Activated naive CD8-positive, alpha-beta T cell treated with anti-CD3 and anti-CD28 coated beads for 36 hours (primary cell): ENCODE data around the gene RAPGEF3. TPM values are rescaled to one million over a fixed set of nuclear protein-coding genes. Genes with fewer than 3 reads are reported as not detected.

Source experiments
- DNase-seq: peaks from one replicate; pipeline ENCODE4 v3.0.0; 2021
- H3K27ac Mint-ChIP-seq: one replicate; pipeline ENCODE4 v1.8.0; 2022; ENCODE audit warnings: mild to moderate bottlenecking, moderate library complexity, mixed read lengths
- H3K27me3 Mint-ChIP-seq: one replicate; pipeline ENCODE4 v1.8.0; 2022; ENCODE audit warnings: mild to moderate bottlenecking, mixed read lengths
- H3K36me3 Mint-ChIP-seq: one replicate; pipeline ENCODE4 v1.8.0; 2021; ENCODE audit warnings: mild to moderate bottlenecking, mixed read lengths
- H3K4me1 Mint-ChIP-seq: one replicate; pipeline ENCODE4 v1.8.0; 2021; ENCODE audit warnings: mixed read lengths
- H3K4me3 Mint-ChIP-seq: one replicate; pipeline ENCODE4 v1.8.0; 2022; ENCODE audit warnings: mild to moderate bottlenecking, moderate library complexity, mixed read lengths
- H3K9me3 Mint-ChIP-seq: one replicate; pipeline ENCODE4 v1.8.0; 2022; ENCODE audit warnings: mixed read lengths
- total RNA-seq, 2 experiments: library from RNA; stranded (reverse); gene quantifications; one replicate each; pipeline ENCODE4 v1.2.3, GENCODE V29; 2021

Gene RAPGEF3
- total RNA-seq, 2 experiments from 2014 or later: 0.27 to 0.54 TPM

DNA sequence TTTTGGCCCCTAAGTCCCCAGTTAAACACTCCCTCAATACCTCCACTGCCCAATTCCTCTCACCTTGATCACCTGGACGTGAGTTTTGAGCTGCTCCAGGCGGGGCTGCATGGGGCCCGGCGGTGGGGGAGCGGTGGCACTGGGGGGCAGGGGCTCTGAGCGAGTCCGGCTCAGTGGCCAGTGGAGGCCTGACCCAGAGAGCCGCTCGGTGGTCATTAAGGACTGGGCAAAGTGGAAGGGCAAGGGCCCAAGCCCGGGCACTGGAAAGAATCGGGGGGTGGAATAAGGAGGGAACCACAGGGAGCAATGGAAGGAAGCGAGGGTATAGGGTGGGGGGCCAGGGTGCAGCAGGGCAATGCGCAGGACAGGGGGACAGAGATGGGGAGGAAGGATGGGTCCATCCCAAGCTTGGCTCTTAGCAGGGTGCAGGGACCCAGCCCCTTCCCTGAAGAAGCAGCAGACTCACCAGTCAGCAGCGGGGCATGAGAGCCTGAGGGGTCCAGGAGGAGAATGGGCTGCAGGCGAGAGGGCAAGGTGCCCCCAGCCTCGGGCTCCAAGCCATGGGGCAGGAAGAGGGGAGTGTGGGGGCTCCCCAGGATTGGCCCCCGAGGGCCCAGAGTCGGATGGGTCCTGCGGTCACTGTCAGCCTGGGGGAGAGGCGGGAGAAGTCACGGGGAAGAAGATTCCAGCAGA lies 36.6 kb upstream of the RAPGEF3 start:
- H3K36me3 Mint-ChIP-seq: peaks cover 18% of the 10 kb centered on the region
- H3K27ac Mint-ChIP-seq: peak overlapping the region; percentile 12
- no peak overlapping the region for H3K4me3 Mint-ChIP-seq
- peaks cover 18% of the 10 kb centered on the region for H3K4me1 Mint-ChIP-seq
- no peaks in the 10 kb centered on the region for H3K27me3 Mint-ChIP-seq
- DNase-seq: no peak
- no peaks in the 10 kb centered on the region for H3K9me3 Mint-ChIP-seq

DNA sequence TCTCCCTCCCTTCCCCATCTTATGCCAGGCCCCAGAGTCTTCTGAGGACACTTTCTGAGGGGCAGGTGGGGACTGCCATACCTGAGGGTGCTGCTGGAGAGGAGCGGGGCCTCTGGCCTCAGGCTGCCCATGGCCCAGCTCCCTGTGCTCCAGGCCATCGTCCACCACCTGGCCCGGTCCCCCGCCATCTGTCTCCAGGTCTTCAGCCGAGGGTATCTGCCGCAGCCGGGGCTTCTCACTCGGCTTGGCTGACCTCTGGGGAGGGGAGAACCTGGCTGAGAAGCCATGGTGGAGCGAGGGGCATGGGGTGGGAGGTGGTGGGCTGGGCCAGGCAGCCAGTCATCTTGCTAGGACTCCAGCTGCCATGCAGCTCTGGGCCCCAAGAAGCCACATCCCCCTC lies 36.0 kb upstream of the RAPGEF3 start:
- Mint-ChIP-seq H3K4me3 (no peak overlapping the region), H3K27me3 (no peaks in the 10 kb centered on the region), H3K9me3 (no peaks in the 10 kb centered on the region), H3K27ac (peak overlapping the region; percentile 12), H3K4me1 (peaks cover 16% of the 10 kb centered on the region), H3K36me3 (peaks cover 18% of the 10 kb centered on the region)
- DNase-seq: no peak

DNA sequence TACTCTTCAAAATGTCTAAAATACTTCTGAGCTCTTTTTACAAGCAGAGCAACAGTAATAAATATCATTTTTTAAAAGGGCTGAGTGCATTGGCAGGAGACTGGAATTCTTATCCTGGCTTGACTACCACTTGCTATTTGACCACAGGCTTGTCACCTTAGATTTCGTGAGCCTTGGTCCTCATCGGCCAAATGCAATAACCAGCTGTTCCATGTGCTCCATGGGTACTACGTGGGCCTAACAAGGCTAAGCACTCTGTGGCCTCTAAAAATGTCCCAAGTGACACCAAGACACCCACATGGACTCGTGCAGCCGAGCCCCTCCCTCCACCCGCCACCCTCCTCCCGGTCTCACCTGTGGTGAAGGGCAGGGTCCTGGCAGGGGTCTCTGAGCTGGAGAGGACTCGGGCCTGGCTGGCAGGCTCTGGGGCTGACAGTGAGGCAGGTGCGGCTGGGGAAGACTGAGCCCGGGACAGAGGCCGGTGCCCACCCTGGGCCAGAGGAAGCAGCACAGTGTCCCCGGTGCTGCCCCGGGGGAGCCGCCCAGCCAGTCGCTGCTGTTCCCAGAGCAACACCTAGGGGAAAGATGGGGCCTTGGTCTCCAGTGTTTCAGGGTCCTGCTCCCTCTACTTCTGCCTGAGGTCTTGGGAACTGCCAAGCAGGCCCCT lies 34.5 kb upstream of the RAPGEF3 start:
- Mint-ChIP-seq H3K4me1 (peaks cover 7% of the 10 kb centered on the region), H3K9me3 (no peaks in the 10 kb centered on the region), H3K27ac (peak overlapping the region; percentile 52), H3K36me3 (peaks cover 22% of the 10 kb centered on the region), H3K27me3 (no peaks in the 10 kb centered on the region), H3K4me3 (no peak overlapping the region)
- DNase-seq: no peak

DNA sequence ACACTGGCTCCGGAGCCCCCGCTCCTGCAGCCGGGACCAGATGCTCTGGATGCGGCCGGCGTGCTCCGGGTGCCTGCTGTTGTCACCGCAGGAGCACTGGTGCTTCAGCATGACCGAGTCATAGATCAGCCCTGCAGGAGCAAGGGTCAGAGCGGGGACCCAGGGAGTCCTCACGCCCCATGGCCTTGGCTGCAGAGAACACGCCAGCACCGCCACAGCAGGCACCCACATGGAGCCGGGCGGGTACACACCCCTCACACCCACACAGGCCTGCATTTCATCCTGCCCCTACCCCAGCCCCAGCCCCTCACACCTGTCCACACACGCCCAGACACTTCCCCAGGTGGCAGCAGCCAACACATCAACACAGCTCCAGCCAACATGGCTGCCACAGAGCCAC lies 33.2 kb upstream of the RAPGEF3 start:
- Mint-ChIP-seq H3K27ac (no peak overlapping the region), H3K36me3 (peaks cover 27% of the 10 kb centered on the region)
- no peak for DNase-seq

DNA sequence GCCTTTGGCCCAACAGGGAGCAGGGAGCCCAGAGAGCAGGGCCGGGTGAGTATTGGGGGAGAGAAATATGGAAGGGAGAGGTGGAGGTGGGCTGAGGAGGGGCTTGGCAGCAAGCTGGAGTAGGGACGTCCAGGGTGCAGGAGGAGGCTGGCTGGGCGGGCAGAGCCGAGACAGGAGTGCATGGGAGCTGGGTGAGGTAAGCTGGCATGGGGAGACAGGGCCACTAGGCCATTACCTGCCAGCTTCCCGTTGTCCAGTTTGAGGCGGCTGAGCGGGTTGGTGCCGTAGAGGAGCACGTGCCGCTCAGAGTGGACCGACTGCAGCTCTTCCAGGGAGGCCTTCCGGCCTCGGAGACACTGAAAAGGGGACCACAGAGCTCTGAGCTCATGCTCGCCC lies 32.7 kb upstream of the RAPGEF3 start:
- no peaks in the 10 kb centered on the region for H3K27me3 Mint-ChIP-seq
- H3K9me3 Mint-ChIP-seq: no peaks in the 10 kb centered on the region
- no peak overlapping the region for H3K4me3 Mint-ChIP-seq
- DNase-seq: no peak
- peaks cover 32% of the 10 kb centered on the region for H3K36me3 Mint-ChIP-seq
- H3K27ac Mint-ChIP-seq: peak overlapping the region; percentile 12
- peaks cover 20% of the 10 kb centered on the region for H3K4me1 Mint-ChIP-seq

More for the DNA sequence above, 33.2 kb upstream of the RAPGEF3 start:
- no peak overlapping the region for H3K4me3 Mint-ChIP-seq
- H3K27me3 Mint-ChIP-seq: no peaks in the 10 kb centered on the region
- H3K9me3 Mint-ChIP-seq: no peaks in the 10 kb centered on the region
- peaks cover 15% of the 10 kb centered on the region for H3K4me1 Mint-ChIP-seq

DNA sequence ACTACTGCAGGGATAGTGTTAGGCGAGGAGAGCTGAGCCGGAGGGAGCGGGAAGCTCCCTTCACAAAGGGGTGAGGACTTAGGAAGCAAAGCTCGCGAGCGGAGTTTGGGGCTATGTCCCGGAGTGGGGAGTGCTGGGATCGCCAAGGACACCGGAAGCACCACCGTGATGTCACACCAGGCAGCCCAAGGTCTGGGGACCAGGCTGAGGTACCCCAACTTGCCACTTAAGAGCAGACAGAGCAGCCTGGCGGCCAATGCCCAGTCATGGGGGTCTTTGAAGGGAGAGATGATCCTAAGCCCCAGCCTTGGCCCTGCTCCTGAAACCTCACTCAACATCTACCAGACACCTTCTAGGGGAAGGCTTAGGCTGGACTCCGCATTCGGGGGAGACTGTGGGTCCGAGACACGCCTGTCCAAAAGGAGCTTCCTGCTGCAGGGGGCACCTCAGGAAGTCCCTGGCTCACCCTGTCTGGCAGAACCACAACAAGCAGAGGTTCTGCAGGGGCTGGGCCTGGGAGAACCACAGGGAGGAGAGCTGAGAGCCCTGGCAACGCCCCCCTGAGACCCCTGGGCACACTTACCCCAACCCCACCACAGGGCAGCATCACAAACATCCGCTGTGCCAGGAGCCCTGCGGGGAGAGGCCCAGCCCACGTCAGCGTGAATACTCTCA lies 32.1 kb upstream of the RAPGEF3 start:
- peak overlapping the region; percentile 63 for H3K27ac Mint-ChIP-seq
- peaks cover 26% of the 10 kb centered on the region for H3K4me1 Mint-ChIP-seq
- DNase-seq: no peak
- H3K4me3 Mint-ChIP-seq: no peak overlapping the region
- H3K36me3 Mint-ChIP-seq: peaks cover 37% of the 10 kb centered on the region
- no peaks in the 10 kb centered on the region for H3K27me3 Mint-ChIP-seq
- H3K9me3 Mint-ChIP-seq: no peaks in the 10 kb centered on the region

DNA sequence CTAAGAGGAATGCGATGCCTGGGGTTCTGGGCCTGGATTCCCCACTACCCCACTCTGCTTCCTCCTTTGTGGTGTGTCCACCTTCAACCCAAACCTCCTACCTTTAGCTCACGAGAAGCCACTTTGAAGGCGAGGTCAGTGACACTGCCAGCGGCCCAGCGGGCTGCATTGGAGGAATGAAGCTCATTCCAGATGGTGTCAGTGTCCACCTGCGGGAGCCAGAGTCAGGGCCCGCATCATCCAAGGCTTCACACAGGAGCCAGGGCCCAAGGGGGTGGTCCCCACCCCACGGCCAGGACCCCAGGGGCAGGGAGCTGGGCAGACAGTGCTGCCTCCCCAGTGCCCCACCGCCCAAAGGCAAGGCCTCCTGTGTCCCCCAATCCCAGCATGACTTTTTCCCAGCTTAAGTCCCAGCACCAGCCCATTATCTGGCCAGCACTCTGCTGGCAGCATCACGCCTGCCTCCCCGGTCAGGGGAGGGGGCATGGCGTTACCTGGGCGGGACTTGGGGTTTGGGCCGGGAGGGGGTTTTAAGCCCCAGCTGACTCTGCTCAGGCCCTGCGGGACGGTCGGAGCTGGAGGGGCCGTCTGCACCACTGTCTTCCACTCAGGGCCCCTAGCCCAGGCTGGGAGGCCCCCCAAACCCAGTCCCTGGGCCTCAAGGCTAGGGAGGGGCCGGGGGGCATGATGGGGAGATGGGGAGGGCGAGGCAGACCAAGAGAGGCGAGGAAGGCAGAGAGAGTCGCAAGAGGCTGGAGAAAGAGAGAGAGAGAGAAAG lies 31.2 kb upstream of the RAPGEF3 start:
- no peaks in the 10 kb centered on the region for H3K9me3 Mint-ChIP-seq
- peaks cover 31% of the 10 kb centered on the region for H3K36me3 Mint-ChIP-seq
- H3K4me3 Mint-ChIP-seq: no peak overlapping the region
- no peak for DNase-seq
- H3K4me1 Mint-ChIP-seq: peaks cover 26% of the 10 kb centered on the region
- H3K27me3 Mint-ChIP-seq: no peaks in the 10 kb centered on the region
- peak overlapping the region; percentile 45 for H3K27ac Mint-ChIP-seq

DNA sequence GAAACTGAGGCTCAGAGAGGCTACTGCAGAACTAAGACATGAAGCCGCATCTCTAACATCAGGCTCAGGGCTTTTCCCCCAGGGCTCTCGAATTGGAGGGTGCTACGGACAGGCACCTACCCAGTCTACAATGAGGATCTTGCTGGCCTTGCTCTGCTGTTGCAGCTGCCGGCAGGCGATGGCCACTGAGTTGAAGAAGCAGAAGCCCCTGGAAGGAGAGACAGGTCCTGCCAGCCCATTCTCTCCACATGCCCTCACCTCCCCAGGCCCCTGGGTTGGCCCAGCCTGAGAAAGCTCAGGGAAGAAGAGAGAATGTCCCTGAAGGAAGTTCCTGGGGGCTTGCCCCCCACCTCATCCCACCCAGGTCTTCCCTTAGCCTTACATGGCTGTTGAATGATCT lies 30.5 kb upstream of the RAPGEF3 start:
- Mint-ChIP-seq H3K4me1 (peaks cover 26% of the 10 kb centered on the region), H3K4me3 (no peak overlapping the region), H3K36me3 (peaks cover 36% of the 10 kb centered on the region), H3K9me3 (no peaks in the 10 kb centered on the region), H3K27ac (peak overlapping the region; percentile 45), H3K27me3 (no peaks in the 10 kb centered on the region)
- DNase-seq: no peak

DNA sequence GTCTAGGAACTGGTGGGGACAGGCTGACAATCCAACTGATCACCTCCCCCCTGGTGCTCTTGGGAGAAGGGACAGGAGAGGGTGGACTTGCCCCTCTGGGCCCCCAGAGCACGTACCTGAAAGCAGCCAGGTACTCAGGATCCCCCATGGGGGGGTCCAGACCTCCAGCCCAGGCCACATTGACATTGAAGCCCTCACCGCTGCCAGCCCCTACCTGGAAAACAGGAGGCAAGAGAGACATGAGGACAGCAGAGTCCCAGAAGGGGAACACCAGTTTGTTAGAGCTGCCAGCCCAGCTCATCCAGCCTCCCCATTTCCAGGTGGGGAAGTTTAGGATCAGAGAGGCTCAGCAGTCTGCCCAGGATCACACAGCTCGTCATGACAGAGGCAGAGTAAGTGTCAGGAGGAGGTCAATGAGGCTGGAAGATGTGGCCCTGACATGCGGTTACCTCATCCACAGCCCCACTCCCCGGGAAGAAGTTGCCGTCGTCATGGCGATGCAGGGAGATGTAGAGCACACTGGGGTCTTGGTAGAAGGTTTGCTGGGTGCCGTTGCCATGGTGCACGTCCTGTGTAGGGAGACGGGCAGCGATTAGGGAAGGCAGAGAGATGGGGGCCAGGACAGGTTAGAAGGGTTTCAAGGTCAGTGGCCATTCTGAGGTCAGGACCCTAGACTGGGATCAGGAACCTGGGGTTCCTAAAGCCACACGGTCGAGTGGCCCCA lies 29.1 kb upstream of the RAPGEF3 start:
- H3K4me3 Mint-ChIP-seq: no peak overlapping the region
- H3K27ac Mint-ChIP-seq: peak overlapping the region; percentile 63
- H3K9me3 Mint-ChIP-seq: no peaks in the 10 kb centered on the region
- DNase-seq: no peak
- peaks cover 32% of the 10 kb centered on the region for H3K36me3 Mint-ChIP-seq
- peaks cover 22% of the 10 kb centered on the region for H3K4me1 Mint-ChIP-seq
- H3K27me3 Mint-ChIP-seq: no peaks in the 10 kb centered on the region

DNA sequence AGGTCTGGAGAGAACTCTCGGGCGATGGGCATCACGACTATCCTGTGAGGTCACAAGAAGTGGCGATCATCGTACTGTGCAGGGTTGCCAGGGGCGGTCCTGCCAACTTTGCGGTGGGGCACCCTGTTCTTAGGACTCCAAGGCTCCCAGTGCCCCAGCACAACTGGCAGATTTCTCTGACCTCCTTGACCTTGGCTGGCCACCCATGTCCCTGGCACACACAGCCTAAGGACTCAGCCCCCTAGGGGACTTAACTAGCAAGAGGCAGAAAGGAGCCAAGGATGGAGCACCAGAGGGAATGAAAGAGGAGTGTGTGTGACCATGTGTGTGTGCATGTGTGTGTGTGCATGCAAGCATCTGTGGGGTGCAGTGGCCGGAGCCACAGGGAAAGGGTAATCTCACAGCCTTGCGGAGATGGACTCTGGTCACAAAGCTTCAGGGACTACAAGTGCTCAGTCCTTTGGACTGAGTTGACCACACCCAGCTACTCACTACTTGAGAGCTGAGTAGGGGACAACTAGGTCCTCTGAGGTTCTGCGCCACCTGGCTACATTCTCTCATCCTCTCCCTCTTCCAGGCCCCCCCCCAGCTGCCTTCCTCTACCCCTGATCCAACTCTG lies 28.1 kb upstream of the RAPGEF3 start:
- H3K4me1 Mint-ChIP-seq: peaks cover 22% of the 10 kb centered on the region
- no peak overlapping the region for H3K4me3 Mint-ChIP-seq
- H3K27me3 Mint-ChIP-seq: no peaks in the 10 kb centered on the region
- peaks cover 34% of the 10 kb centered on the region for H3K36me3 Mint-ChIP-seq
- H3K9me3 Mint-ChIP-seq: no peaks in the 10 kb centered on the region
- DNase-seq: no peak
- H3K27ac Mint-ChIP-seq: peak overlapping the region; percentile 81

DNA sequence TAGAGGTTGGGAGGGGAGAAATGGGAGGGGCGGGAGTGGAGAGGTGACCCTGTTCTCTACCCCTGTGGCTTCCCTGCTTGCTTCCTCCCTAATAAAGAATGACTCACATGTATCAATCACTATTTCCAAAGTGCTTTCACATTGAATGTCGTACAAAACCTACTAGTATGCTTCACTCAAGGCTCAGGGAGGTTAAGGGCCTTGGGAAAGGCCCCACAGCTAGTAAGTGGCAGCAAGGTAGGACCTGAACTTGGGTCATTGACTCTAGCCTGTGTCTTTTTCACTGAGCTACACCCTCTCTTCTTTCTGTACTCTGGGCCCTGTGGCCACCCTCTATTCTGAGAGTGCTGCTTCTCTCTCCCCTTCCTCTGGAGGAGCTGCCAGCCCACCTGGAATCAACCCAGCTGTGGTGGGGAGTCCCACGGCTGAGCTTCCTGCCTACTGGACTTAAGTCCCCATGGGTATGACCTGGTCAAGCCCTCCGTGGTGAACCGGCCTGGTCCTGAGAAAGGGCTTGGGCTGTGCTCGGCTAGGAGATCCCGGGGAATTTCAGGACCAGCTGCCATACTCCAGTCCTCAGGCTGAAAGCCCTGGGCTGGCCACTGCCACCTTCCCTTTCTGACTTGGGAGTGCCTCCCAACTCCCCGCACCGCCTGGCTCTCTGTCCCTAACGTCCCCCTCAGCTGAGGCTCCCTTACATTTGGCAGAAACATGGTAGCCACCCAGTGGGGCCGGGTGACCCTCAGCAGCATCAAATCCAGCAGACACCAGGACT lies 27.4 kb upstream of the RAPGEF3 start:
- H3K4me3 Mint-ChIP-seq: no peak overlapping the region
- H3K27me3 Mint-ChIP-seq: no peaks in the 10 kb centered on the region
- H3K27ac Mint-ChIP-seq: peak overlapping the region; percentile 81
- no peaks in the 10 kb centered on the region for H3K9me3 Mint-ChIP-seq
- H3K36me3 Mint-ChIP-seq: peaks cover 34% of the 10 kb centered on the region
- DNase-seq: no peak
- peaks cover 26% of the 10 kb centered on the region for H3K4me1 Mint-ChIP-seq

DNA sequence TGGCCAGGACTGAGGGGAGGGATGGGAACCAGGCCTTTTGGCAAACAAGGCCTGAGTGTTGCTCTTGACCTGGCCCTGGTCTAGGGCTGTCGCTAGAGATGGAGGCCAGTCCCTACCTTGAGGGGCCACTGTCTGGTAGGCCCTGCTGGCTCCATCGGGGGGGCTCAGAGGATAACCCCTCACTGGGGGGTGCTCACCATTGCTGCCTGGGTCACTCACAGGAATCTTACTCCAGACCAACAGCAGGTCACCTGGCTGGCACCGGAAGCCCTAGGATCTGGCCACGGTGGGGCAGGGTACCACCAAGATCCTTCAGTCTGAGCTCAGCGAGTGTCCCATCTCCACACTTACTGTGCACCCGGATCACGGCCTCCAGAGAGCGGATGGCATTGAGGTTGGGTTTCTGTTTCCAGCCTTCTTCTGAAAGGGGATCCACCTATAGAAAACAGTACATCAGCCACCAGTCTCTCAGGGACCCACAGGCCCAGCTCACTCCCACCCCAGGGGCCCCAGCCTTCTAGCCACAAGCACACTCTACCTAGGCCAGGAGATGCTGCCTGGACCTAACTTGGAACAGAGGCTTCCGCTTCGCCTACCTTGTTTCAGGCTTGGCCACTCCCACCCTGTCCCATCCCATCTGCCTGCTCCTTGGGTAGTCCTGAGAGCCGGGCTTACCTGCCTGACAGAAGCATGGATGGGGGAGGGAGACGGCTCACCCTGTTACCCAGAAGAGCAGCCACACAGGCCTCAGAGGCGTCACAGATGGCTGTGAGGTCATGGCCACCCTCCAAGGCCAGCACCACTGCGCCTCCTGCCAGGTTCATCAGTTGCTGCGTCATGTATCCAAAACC lies 26.6 kb upstream of the RAPGEF3 start:
- no peak for DNase-seq
- Mint-ChIP-seq H3K36me3 (peaks cover 34% of the 10 kb centered on the region), H3K27me3 (no peaks in the 10 kb centered on the region), H3K27ac (peak overlapping the region; percentile 81), H3K9me3 (no peaks in the 10 kb centered on the region), H3K4me3 (no peak overlapping the region), H3K4me1 (peaks cover 27% of the 10 kb centered on the region)
